Transverse colon (tissue), 4 donors: ENCODE data around the gene CAMTA1. TPM values are rescaled to one million over a fixed set of nuclear protein-coding genes. Genes with fewer than 3 reads are reported as not detected.

Experiments used
- DNase-seq: peaks from one replicate; pipeline ENCODE4 v3.0.0-alpha.2; 2019
- H3K27ac ChIP-seq, 4 donors: fragments of 200-600 bp; sonication (generic); 2 replicates each; pipeline ENCODE4 v1.5.1; 2016 to 2018; ENCODE audit warnings: inconsistent platforms in 4 of 4
- H3K27me3 ChIP-seq: fragments of 200-600 bp; sonication (generic); 2 replicates; pipeline ENCODE4 v1.5.1; 2017; ENCODE audit warnings: inconsistent platforms
- H3K36me3 ChIP-seq, 4 donors: fragments of 200-600 bp; sonication (generic); 2 replicates each; pipeline ENCODE4 v1.5.1; 2017 to 2019; ENCODE audit warnings: inconsistent platforms in 4 of 4
- H3K4me1 ChIP-seq, 4 donors: fragments of 200-600 bp; sonication (generic); 2 replicates each; pipeline ENCODE4 v1.5.1; 2017 to 2020; ENCODE audit warnings: inconsistent platforms in 4 of 4
- H3K4me3 ChIP-seq, 4 donors: fragments of 200-600 bp; sonication (generic); 1 replicate in 1 of 4; 2 replicates in 3 of 4; pipeline versions ENCODE4 v1.5.1 to v1.6.1; 2017 to 2019; ENCODE audit warnings: inconsistent platforms in 4 of 4
- H3K9me3 ChIP-seq, 2 donors: fragments of 200-600 bp; sonication (generic); 2 replicates each; pipeline ENCODE4 v1.5.1; 2017 to 2019; ENCODE audit warnings: inconsistent platforms in 2 of 2
- EP300 ChIP-seq: sonication (generic); formaldehyde crosslinking; IDR thresholded peaks from one replicate; pipeline ENCODE4 v1.6.1; 2017; ENCODE audit warnings: antibody characterized with exemption, low read depth
- POLR2A ChIP-seq: fragments of 450-650 bp; IDR thresholded peaks from one replicate; pipeline ENCODE4 v1.6.1; 2016; ENCODE audit warnings: antibody characterized with exemption, mild to moderate bottlenecking, moderate library complexity
- POLR2AphosphoS5 ChIP-seq, 3 donors: sonication (generic); formaldehyde crosslinking; IDR thresholded peaks; one replicate each; pipeline ENCODE4 v1.6.1; 2016; ENCODE audit warnings: antibody characterized with exemption in 3 of 3
- WGBS, 2 donors: methylation state at CpG; one replicate each; pipeline ENCODE4 v1.1.5; 2018; ENCODE audit warnings: low coverage in 1 of 2; 5-methylcytosine and 5-hydroxymethylcytosine counted together
- in situ Hi-C, 4 donors: fragments of 200-750 bp; cut with MboI; loops; one replicate each; pipeline versions ENCODE4 v1.15.0 to v1.15.1; 2017; ENCODE audit warnings: low sequenced_read_pairs in 3 of 4, low pct_ligation_motif_present in 1 of 4, low pct_unique_long_range_greater_than_20kb in 1 of 4
- intact Hi-C: fragments of 100-400 bp; cut with DNase I; formaldehyde crosslinking; loops from one replicate; pipeline ENCODE4 v1.15.1; 2023; ENCODE audit warnings: low total_unique reads
- total RNA-seq, 4 donors: library from RNA; depleted of rRNA; stranded (reverse); fragments of >200 nt; gene quantifications; one replicate each; pipeline ENCODE4 v1.1.0, GENCODE V29; 2016
- TF ChIP-seq, protein P1 (sequence below), 5 experiments: fragments of 200-600 bp in 3 of 5; fragments of 450-650 bp in 2 of 5; sonication (generic) in 3 of 5; IDR thresholded peaks; 1 replicate in 2 of 5; 2 replicates in 3 of 5; pipeline ENCODE4 v1.5.1; 2016 to 2017; ENCODE audit warnings: antibody characterized with exemption in 5 of 5, inconsistent platforms in 3 of 5, mild to moderate bottlenecking in 2 of 5, moderate library complexity in 1 of 5

CAMTA1 gene
- total RNA-seq, 4 donors from 2014 or later, result 93.8 to 268 (median 130) TPM

DNA sequence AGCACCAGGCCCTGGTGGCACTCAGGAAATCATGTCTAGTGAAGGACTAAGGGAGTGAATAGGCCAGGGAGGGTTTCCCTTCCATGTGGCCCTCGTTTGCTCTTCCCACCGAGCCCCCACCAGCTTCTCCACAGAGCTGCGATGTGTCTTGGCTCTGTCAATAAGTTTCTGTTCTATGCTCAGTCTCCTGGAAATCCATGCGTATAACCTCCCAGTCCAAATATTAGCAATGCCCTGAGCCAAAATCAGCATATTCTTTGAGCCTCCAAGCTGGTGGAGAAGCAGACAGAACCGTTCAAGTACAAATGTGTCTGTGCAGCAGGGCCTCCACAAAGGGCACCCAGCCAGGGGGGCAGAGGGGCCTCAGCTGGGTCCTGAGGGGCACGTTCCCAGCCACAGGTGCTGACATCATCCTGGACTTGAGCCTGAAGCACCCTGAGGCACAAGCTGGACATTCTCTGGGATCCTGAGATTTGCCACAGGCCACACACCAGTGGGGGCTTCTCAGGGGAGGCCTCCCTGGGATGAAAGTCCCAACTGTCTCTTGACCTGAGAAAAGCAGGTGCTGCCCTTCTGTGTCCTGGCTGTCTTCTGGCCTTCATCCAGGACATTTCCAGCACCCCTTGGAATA, 635.3 kb downstream of the CAMTA1 start:
- WGBS, 2 donors, result 75% methylated on average over 6 of the region's 6 CpGs; no CpG with 5 or more reads in 1 of the 2 donors
- in situ Hi-C loops, result no loop called here
- H3K27ac ChIP-seq, result no peak overlapping the region
- TF ChIP-seq POLR2AphosphoS5 (IDR thresholded peaks at IDR 0.05) (no peak), EP300 (no peak), POLR2A (no peak)
- TF ChIP-seq, protein P1, sequence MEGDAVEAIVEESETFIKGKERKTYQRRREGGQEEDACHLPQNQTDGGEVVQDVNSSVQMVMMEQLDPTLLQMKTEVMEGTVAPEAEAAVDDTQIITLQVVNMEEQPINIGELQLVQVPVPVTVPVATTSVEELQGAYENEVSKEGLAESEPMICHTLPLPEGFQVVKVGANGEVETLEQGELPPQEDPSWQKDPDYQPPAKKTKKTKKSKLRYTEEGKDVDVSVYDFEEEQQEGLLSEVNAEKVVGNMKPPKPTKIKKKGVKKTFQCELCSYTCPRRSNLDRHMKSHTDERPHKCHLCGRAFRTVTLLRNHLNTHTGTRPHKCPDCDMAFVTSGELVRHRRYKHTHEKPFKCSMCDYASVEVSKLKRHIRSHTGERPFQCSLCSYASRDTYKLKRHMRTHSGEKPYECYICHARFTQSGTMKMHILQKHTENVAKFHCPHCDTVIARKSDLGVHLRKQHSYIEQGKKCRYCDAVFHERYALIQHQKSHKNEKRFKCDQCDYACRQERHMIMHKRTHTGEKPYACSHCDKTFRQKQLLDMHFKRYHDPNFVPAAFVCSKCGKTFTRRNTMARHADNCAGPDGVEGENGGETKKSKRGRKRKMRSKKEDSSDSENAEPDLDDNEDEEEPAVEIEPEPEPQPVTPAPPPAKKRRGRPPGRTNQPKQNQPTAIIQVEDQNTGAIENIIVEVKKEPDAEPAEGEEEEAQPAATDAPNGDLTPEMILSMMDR (IDR thresholded peaks at IDR 0.05), result no peak
- no peaks in the 10 kb centered on the region for H3K9me3 ChIP-seq
- intact Hi-C loops, result no loop called here
- H3K36me3 ChIP-seq, result no peaks in the 10 kb centered on the region
- DNase-seq, result no peak
- H3K4me1 ChIP-seq, result no peaks in the 10 kb centered on the region
- H3K4me3 ChIP-seq, result no peak overlapping the region
- H3K27me3 ChIP-seq, result no peaks in the 10 kb centered on the region

DNA sequence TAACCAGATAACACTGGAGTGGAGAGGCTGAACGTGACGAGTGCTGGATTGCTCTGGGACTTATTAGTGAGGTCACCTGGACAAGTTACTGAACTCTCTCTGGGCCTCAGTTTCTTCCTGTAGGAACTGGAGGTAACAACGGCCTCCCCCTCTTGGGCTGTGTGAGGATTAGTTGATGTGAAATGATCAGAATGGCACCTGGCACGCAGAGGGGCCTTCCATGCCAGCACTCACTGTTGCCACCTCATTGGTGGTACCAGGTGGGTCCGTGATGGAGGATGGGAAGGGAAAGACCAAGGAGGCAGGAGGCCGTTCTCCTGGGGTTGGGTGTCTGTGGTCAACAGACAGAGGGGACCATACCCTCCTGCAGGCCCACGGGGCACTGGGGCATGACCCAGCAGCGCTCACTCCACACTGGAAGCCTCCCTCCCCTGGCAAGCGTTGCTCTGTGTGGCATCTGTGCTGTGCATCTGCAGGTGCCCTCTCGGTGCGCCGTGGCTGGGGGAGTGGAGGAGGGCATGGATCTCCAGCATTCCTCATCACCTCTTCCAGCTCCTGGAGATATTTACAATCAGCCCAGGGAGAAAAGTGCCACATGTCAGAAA, 636.3 kb downstream of the CAMTA1 start:
- 89 to 90% methylated on average over 2 to 12 of the region's 12 CpGs for WGBS, 2 donors
- no peaks in the 10 kb centered on the region for H3K36me3 ChIP-seq
- H3K4me3 ChIP-seq, result no peak overlapping the region
- H3K4me1 ChIP-seq, result no peaks in the 10 kb centered on the region
- intact Hi-C loops (no loop called here), in situ Hi-C loops (no loop called here)
- H3K27me3 ChIP-seq, result no peaks in the 10 kb centered on the region
- H3K27ac ChIP-seq, result no peak overlapping the region
- no peaks in the 10 kb centered on the region for H3K9me3 ChIP-seq
- TF ChIP-seq EP300 (no peak), POLR2A (no peak), POLR2AphosphoS5 (IDR thresholded peaks at IDR 0.05) (no peak)
- TF ChIP-seq, protein P1 (IDR thresholded peaks at IDR 0.05), result no peak
- DNase-seq, result peak; percentile 4

DNA sequence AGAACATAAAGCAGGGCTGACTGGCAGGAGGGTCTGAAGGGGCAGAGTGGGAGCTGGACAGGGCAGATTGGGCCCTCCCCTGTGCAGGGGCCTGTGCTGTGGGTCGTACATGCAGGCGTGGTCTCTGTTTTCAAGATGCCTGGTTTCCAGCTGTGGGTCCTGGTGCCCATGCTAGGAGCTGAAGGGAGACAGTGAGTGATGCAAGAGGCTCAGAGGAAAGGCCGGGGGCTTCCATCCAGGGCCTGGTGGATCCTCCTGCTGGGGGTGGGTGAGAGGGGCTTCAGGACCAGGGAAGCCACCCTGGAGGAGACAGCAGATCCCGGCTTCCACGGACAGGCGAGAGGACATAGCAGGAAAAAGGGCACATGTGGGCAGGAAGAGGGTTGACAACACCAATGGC, 636.8 kb downstream of the CAMTA1 start:
- Histone ChIP-seq H3K4me1 (no peaks in the 10 kb centered on the region), H3K36me3 (no peaks in the 10 kb centered on the region), H3K9me3 (no peaks in the 10 kb centered on the region), H3K27me3 (no peaks in the 10 kb centered on the region), H3K27ac (no peak overlapping the region), H3K4me3 (no peak overlapping the region)
- no peak for DNase-seq
- TF ChIP-seq, protein P1 (IDR thresholded peaks at IDR 0.05), result no peak
- TF ChIP-seq POLR2A (no peak), EP300 (no peak), POLR2AphosphoS5 (IDR thresholded peaks at IDR 0.05) (no peak)
- WGBS, 2 donors, result 90% methylated on average over 6 of the region's 6 CpGs; no CpG with 5 or more reads in 1 of the 2 donors
- in situ Hi-C loops, result no loop called here
- intact Hi-C loops, result no loop called here

DNA sequence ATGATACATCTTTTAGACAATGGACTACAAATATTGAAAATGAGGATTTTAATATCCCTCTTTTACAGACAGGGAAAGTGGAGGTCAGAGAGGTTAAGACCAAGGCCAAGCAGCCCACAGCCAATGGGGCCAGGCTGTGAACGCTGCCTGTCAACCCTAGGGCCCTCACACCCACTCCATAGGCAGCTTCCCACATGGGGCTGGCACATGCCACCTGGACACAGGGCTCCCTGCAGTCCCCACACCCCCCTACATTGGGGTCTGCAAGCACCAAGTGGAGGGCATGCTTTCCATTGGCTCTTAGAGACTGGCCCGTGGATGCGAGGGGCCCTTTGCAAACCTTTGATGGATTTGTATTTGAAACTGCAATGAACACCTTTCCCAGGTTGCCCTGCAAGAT, 637.3 kb downstream of the CAMTA1 start:
- no peak overlapping the region for H3K4me3 ChIP-seq
- no peak for DNase-seq
- TF ChIP-seq POLR2A (no peak), POLR2AphosphoS5 (IDR thresholded peaks at IDR 0.05) (no peak)
- no peaks in the 10 kb centered on the region for H3K9me3 ChIP-seq
- H3K36me3 ChIP-seq, result no peaks in the 10 kb centered on the region
- in situ Hi-C loops, result no loop called here
- 100% methylated on average over 3 of the region's 3 CpGs; no CpG with 5 or more reads in 1 of the 2 donors for WGBS, 2 donors
- intact Hi-C loops, result no loop called here
- no peaks in the 10 kb centered on the region for H3K27me3 ChIP-seq
- no peak overlapping the region for H3K27ac ChIP-seq
- H3K4me1 ChIP-seq, result no peaks in the 10 kb centered on the region
